GM19240 (cell line): Measurements from ENCODE around the gene CYP46A1.
"Not testable (repeated sequence)": the region's sequence is repeated elsewhere in the genome, so short reads cannot be mapped to it uniquely, and the experiment has no call there.

Source experiments
- DNase-seq: peaks from one replicate; pipeline ENCODE4 v3.0.0; 2011; ENCODE audit warnings: low spot score; ENCODE audit not compliant: insufficient read length

Gene CYP46A1

GRCh38 chr14:99683619-99684409 lies at the start of gene CYP46A1:
TSS of gene CYP46A1 (plus strand) at chr14:99684298. CDS start at chr14:99684418, 120 bp downstream.
- peak; percentile 97 for DNase-seq

GRCh38 chr14:99634443-99634842 lies 49.7 kb upstream of the CYP46A1 start:
- DNase-seq: no peak

DNA sequence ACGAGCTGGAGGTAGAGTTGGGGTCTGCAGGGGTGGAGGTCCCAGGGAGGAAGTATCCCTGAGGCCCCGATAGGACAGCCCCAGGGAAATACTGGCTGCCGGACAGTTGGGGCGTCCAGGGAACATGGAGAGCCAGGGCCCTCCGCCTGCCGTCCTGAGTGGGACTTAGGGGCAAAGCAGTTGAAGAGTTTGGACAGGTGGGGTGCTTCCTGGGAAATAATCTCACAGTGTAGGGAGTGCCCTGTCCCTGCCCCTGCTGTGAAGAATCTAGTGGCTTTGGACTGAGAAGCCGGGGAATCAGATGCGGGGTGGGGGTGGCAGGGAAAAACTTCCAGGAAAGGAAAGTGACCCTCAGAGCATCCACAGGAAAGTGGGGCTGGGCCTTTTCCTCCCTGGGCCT lies 49.0 kb upstream of the CYP46A1 start:
- DNase-seq: no peak

DNA sequence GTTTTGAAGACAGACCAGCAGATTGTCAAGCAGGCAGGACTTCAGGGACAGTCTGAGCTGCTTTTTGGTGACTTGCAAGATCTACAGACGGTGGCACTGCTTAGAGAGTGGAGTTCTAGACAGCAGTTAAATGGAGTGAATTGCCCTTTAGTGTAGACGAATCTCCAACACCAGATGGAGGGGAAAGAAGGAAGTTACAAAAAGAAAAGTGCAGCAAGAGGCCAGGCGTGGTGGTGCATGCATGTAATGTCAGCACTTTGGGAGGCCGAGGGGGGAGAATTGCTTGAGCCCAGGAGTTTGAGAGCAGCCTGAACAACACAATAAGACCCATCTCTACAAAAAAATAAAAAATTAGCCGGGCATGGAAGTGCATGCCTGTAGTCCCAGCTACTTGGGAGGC lies 47.6 kb upstream of the CYP46A1 start:
- no peak for DNase-seq

- DNase-seq: no peak
Measured at GRCh38 chr14:99637624-99638023, 46.5 kb upstream of the CYP46A1 start.

DNA sequence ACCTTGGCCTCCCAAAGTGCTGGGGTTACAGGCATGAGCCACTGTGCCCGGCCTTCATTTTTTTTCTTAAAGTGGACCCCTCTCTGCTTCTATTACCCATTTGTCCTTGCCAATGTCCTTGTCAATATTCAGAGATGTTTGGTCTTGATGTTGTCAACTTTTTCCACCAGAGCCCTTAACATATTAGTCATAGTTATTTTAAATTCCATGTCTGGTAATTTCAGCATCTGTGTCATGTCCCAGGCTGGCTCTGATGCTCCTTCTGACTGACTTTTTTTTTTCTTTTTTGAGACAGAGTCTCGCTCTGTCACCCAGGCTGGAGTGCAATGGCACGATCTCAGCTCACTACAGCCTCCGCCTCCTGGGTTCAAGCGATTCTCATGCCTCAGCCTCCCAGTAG lies 41.3 kb upstream of the CYP46A1 start:
- DNase-seq: not testable (repeated sequence)

DNA sequence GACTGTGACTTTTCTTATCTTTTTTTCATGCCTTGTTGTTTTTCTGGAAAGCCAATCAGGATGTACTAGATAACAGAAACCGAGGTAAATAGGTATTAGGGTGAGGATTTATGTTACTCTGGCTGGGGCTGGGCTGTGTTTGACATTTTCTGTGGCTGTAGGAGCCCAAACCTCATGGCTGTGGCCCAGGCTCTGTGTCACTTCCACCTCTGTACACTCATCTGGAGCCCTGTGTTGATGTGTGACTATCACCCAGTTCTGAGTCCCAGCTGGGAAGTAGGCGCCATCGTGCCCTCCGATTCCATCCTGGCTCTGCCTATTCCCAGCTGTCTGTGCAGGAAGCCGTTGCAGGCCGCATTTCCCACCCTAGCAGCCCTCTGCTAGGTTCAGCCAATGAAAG lies 40.8 kb upstream of the CYP46A1 start:
- no peak for DNase-seq

GRCh38 chr14:99644035-99644587 lies 40.0 kb upstream of the CYP46A1 start:
- no peak for DNase-seq

DNA sequence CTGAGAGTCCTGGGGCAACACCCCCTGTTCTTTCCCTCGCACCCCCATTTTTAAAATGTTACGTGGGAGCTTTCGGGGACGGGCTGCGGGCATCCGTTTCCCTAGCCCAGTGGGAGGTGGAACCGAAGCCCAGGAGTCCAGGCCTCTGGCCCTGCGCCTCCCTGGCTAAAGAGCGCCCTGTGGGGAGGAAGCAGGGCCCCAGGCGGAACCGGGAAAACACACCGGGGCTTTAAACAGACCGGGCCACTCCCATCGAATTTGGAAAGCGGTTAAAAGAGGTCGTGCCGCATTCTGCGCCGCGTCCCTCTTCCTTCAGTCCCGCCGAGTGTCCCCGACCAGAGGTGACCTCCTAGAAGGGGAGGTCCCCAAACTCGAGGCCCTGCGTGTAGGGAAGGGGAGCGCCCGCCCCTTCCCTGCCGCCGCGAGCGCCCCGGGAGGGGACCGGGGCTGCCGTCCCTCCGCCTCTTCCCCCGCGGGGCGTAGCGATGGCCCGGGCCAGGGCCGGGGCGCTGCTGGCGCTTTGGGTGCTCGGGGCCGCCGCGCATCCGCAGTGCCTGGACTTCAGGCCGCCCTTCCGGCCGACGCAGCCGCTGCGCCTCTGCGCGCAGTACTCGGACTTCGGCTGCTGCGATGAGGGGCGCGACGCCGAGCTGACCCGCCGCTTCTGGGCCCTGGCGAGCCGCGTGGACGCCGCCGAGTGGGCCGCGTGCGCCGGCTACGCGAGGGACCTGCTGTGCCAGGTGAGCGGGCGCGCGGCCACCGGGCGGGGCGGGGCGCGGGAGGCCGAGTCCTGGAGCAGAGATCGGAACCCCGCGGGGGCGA lies 39.2 kb upstream of the CYP46A1 start, which contains the start of gene HHIPL1:
Gene HHIPL1 (plus strand): TSS at position 407 of the 822 bp plus-strand sequence. CDS start 79 bp downstream, at position 486.
- no peak for DNase-seq

GRCh38 chr14:99645545-99646505 lies 38.3 kb upstream of the CYP46A1 start:
- DNase-seq: no peak

- no peak for DNase-seq
Measured at GRCh38 chr14:99647411-99647810, 36.7 kb upstream of the CYP46A1 start.

DNA sequence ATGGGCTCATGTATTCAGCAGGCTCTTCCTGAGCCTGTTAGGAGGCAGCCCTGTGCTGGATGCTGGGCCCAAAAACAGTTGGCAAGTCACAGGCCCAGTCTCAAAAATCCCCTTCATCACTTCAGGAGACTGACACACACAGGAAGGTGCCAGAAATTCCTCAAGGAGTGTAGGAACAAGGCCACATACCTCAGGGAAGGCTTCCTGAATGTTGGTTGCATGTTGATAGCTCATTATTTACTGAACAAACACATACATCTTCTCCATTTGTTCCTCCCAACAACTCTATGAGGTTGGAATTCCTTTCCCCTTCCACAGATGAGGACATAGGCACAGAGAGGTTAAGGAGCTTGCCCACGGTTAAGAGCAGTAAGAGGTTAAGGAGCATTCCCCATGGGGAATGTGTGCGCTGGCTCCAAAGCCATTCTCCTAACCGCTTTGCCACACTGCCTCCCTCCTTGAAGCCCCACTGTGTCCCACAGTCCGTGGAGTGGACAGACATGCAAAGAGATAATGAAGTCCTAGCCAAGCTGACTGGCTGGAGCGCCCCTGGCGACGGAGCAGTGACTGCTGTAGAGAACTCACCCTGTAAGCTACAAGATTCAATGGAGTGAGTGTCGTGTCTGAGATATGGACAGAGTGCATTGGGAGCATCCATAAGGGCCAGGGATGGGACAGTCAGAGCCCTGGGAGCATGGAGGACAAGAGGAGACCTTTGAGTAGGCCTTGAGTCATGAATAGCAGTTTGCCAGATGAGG lies 35.9 kb upstream of the CYP46A1 start:
- no peak for DNase-seq

GRCh38 chr14:99649219-99649618 lies 34.9 kb upstream of the CYP46A1 start:
- no peak for DNase-seq

GRCh38 chr14:99649643-99650042 lies 34.5 kb upstream of the CYP46A1 start:
- no peak for DNase-seq

- no peak for DNase-seq
Measured at GRCh38 chr14:99650189-99650588, 33.9 kb upstream of the CYP46A1 start.

DNA sequence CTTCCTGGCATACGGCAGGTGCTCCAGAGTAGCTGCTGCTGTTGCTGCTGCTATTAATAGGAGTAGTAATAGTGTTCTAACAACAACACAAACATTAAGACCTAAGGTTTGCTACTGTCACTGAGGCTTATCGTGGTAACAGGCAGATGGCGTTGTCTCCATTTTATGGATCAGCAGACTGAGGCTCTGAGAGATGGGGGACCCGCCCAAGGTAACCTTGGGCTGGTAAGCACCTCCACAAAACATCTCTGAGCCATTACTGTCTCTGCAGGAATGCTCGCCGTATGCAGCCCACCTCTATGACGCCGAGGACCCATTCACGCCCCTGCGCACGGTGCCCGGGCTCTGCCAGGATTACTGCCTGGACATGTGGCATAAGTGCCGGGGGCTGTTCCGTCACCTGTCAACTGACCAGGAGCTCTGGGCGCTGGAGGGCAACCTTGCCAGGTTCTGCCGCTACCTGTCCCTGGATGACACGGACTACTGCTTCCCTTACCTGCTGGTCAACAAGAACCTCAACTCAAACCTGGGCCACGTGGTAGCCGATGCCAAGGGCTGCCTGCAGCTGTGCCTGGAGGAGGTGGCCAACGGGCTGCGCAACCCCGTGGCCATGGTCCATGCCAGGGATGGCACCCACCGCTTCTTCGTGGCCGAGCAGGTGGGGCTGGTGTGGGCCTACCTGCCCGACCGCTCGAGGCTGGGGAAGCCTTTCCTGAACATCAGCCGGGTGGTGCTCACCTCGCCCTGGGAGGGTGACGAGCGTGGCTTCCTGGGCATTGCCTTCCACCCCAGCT lies 31.9 kb upstream of the CYP46A1 start:
- DNase-seq: no peak

GRCh38 chr14:99654235-99654985 lies 29.7 kb upstream of the CYP46A1 start:
- DNase-seq: no peak

DNA sequence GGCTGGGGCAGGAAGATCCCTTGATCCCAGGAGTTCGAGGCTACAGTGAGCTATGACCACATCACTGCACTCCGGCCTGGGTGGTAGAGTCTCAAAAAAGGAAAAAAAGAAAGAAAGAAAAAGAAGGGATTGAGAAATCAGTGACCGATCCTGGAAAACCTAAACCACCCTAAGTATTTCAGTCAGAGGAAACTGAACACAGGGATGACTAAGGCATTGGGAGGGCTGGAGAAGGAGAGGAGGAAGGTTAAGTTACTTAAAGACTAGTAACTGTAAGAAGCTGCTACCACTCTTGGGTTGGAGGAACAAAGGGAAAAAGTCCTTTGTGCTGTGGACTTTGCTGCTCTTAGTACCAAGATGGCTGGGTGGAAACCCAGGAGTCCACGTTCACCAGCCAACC lies 28.6 kb upstream of the CYP46A1 start:
- no peak for DNase-seq

DNA sequence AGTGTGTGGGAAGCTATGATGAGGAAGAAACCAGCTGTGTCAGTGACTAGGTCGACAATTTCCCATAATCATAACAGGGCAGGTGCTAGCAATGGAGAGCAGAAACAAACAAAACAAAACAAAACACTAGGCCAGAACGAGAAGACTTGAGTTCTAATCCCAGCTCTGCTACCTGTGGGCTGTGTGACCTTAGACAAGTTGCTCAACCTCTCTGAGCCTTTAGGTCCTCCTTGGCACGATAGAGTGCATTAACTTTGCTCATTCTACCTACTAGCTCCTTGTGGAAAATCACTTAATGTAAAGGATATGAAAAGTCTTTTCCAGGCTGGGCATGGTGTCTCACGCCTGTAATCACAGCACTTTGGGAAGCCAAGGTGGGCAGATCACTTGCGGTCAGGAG lies 27.9 kb upstream of the CYP46A1 start:
- DNase-seq: no peak
